Activated CD8-positive, alpha-beta memory T cell treated with anti-CD3 and anti-CD28 coated beads for 24 hours (primary cell): ENCODE measurements around the gene ZFYVE16.
"Not testable (repeated sequence)": the region's sequence is repeated elsewhere in the genome, so short reads cannot be mapped to it uniquely, and the experiment has no call there.

Source experiments
- DNase-seq: peaks from one replicate; pipeline ENCODE4 v3.0.0-alpha.2; 2020

ZFYVE16 gene

GRCh38 chr5:80491296-80491695 is 83.4 kb downstream of the ZFYVE16 start:
- no peak for DNase-seq

DNA sequence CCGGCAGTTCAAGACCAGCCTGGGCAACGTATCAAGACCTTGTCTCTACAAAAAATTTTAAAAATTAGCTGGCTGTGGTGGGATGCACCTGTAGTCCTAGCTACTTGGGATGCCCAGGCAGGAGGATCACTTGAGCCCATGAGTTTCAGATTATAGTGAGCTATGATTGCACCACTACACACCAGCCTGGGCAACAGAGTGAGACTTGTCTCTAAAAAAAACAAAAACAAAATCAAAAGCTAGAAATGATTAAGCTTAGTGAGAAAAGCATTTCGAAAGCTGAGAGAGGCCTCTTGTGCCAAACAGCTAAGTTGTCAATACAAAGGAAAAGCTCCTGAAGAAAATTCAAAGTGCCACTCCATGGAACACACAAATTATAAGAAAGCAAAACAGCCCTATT is 84.9 kb downstream of the ZFYVE16 start:
- no peak for DNase-seq

DNA sequence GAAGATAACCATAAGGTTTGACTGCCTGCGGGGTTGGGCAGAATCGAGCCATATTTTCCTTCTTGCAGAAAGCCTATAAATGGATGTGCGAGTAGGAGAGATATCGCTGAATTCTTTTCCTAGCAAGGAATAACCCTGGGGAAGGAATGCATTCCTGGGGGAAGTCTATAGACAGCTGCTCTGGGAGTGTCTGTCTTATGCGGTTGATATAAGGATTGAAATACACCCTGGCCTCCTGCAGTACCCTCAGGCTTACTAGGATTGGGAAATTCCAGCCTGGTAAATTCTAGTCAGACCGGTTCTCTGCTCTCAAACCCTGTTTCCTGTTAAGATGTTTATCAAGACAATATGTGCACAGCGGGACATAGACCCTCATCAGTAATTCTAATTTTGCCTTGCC is 85.6 kb downstream of the ZFYVE16 start:
- not testable (repeated sequence) for DNase-seq

DNA sequence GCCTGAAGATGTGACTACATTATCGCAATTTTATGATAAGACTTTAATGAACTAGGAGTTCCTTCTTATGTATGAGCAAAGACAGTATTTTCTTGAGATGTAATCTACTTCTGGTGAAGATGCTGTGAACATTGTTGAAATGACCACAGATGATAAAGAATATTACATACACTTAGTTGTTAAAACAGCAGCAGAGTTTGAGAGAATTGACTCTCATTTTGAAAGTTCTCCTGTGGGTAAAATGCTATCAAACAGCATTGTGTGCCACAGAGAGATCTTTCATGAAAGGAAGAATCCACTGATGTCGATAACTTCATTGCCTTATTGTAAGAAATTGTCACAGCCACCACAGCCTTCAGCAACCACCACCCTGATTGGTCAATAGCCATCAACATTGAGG is 88.0 kb downstream of the ZFYVE16 start:
- no peak for DNase-seq

DNA sequence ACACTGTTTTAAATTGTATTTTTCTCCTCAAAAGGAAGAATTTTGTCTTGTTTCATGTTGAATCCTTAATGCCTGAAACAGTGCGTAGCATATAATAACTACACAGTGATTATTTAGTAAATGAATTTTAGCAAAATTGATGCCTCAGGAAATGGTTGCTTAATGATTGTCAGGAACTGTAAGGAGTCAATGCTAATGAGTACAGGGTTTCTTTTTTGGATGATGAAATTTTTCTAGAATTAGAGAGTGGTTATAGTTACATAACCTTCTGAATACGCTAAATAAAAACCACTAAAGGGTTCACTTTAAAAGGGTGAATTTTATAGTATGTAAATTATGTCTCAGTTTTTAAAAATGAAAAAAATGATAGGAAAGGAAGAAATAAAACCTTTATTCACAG is 94.9 kb downstream of the ZFYVE16 start:
- DNase-seq: no peak

DNA sequence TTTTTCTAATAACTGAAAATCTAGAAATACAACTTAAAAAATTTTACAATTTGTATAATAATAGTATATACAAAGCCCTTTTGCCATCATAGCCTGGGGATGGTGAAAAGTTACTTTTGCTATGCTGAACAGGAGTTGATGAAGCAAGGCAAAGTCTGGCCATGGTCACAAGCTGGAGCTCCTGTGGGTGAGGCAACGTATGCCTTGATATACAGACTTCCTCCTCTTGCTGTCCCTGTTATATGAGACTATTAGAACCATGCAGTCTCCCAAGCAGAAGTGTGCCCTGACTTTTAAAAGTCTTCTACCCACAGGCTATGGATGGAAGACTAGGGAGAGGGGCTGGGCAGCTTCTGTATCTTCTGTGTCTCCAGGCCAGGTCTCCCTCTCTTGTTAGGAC is 95.8 kb downstream of the ZFYVE16 start:
- no peak for DNase-seq

DNA sequence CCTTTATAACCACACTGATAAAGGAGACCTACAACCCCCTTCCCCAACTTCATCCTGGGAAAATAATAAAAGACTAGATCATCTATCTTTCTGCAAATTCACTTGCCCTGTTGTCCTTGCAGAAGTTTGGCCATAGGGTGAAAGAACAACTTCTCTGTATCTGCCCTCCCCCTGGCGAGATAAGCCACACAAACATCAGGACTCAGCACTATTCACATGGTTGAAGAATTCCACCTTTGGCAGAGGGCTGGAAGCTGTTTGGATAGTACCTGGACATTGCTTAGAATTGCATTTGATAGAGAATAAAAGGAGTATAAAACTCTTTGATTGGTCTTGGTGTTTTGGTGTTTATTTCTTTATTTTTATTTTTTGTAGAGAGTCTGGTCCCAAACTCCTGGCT is 97.0 kb downstream of the ZFYVE16 start:
- no peak for DNase-seq

GRCh38 chr5:80507663-80508062 is 99.8 kb downstream of the ZFYVE16 start:
- no peak for DNase-seq

GRCh38 chr5:80508844-80509243 is 101.0 kb downstream of the ZFYVE16 start:
- no peak for DNase-seq

GRCh38 chr5:80509362-80509761 is 101.5 kb downstream of the ZFYVE16 start:
- DNase-seq: no peak

- DNase-seq: no peak
Observed at GRCh38 chr5:80516826-80517225, 109.0 kb downstream of the ZFYVE16 start.
